Measurements from ENCODE around the gene STAT5B. TPM values are rescaled to one million over a fixed set of nuclear protein-coding genes. Genes with fewer than 3 reads are reported as not detected.

Gene STAT5B
- total RNA-seq, 1 donor from 2014 or later: 23.1 TPM

GRCh38 chr17:42185621-42185930, 90.6 kb downstream of the STAT5B start:
- H3K4me2 ChIP-seq (ENCODE audit: low read length): no peak overlapping the region
- H3K4me1 ChIP-seq (ENCODE audit: insufficient read depth, low read length): peaks cover 13% of the 10 kb centered on the region
- TF ChIP-seq CTCF (IDR thresholded peaks at IDR 0.05; ENCODE audit: insufficient read depth, low read depth, low read length) (no peak), EZH2 (IDR thresholded peaks at IDR 0.05; ENCODE audit: insufficient read depth, low read length) (no peak)
- no peak overlapping the region for H3K27ac ChIP-seq (ENCODE audit: low read depth, low read length)
- Mint-ChIP-seq H3K27ac (ENCODE audit: unreplicated experiment) (no peak overlapping the region), H3K4me3 (ENCODE audit: unreplicated experiment) (no peak overlapping the region), H3K36me3 (ENCODE audit: low read depth, unreplicated experiment) (no peaks in the 10 kb centered on the region), H3K9me3 (ENCODE audit: unreplicated experiment) (no peaks in the 10 kb centered on the region), H3K27me3 (ENCODE audit: low read depth, unreplicated experiment) (peaks cover 31% of the 10 kb centered on the region), H3K4me1 (ENCODE audit: low read depth, unreplicated experiment) (peaks cover 8% of the 10 kb centered on the region)
- FAIRE-seq: no peak
- H2AFZ ChIP-seq (ENCODE audit: low read depth, low read length): no peak overlapping the region
- peaks cover 4% of the 10 kb centered on the region for H4K20me1 ChIP-seq (ENCODE audit: insufficient read depth, low read length)
- H3K36me3 ChIP-seq (ENCODE audit: insufficient read depth, low read length): no peaks in the 10 kb centered on the region
- no peaks in the 10 kb centered on the region for H3K79me2 ChIP-seq (ENCODE audit: insufficient read depth, low read length)
- H3K9ac ChIP-seq (ENCODE audit: low read length): no peak overlapping the region
- peaks cover 17% of the 10 kb centered on the region for H3K27me3 ChIP-seq (ENCODE audit: insufficient read depth, low read length)
- H3K9me3 ChIP-seq (ENCODE audit: insufficient read depth, low read depth, low read length): no peaks in the 10 kb centered on the region
- DNase-seq (ENCODE audit: low read depth): no peak
- no peak overlapping the region for H3K4me3 ChIP-seq (ENCODE audit: insufficient read depth, low read depth, low read length)

DNA sequence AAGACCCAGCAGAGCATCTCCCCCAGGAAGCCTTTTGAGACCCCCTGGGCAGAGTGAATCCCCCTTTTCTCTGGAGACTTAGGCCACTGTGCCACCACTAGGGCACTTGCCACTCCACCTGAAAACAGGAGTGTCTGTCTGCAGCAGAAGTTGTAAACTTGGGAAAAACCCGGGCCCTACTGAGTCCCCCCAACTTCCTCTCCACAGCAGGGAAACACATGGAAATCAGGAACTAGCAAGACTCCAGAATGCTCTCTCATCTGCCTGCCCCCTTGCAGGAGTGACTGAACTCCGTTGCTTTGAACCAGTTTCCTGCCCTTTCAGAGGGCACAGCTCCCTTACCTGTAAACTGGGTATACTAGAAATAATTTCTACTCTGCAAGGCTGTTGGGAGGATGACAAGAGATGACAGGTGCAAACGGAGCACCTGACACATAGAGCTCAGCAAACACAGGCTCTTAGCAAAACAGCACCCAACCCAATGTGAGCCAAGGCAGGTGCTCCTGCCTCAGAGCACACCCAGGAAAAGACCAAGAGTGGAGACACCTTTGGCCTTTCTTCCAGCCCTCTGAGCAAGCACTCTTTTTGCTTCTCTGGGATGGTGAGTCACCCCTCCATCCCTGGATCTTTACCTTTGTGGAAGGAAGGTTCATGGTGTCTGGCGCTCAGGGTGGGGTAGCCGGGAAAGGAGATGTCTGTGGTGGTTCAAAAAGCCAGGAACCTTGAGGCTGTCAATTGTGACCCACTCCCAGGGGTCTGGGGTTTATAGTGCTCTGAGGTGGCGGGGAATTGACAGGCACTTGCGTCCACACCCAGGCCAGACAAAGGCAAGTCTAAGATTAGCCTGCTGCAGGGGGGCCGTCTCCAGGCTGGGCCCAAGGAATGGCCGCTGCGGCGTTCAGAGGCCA, 91.2 kb downstream of the STAT5B start, which contains the start of gene HCRT:
TSS of gene HCRT (minus strand) at position 740 of the 908 bp plus-strand sequence. CDS start at position 653, 87 bp downstream.
- Histone ChIP-seq H3K27ac (ENCODE audit: low read depth, low read length) (no peak within 1 kb of the TSS), H3K27me3 (ENCODE audit: insufficient read depth, low read length) (peaks cover 22% of the 10 kb centered on the region), H2AFZ (ENCODE audit: low read depth, low read length) (peak within 1 kb of the TSS; percentile 98), H3K4me1 (ENCODE audit: insufficient read depth, low read length) (peaks cover 13% of the 10 kb centered on the region), H3K4me2 (ENCODE audit: low read length) (peak within 1 kb of the TSS; percentile 99), H3K36me3 (ENCODE audit: insufficient read depth, low read length) (no peaks in the 10 kb centered on the region), H3K79me2 (ENCODE audit: insufficient read depth, low read length) (no peaks in the 10 kb centered on the region), H4K20me1 (ENCODE audit: insufficient read depth, low read length) (peaks cover 4% of the 10 kb centered on the region), H3K9ac (ENCODE audit: low read length) (no peak within 1 kb of the TSS), H3K9me3 (ENCODE audit: insufficient read depth, low read depth, low read length) (no peaks in the 10 kb centered on the region), H3K4me3 (ENCODE audit: insufficient read depth, low read depth, low read length) (peak within 1 kb of the TSS; percentile 70)
- FAIRE-seq (no peak), DNase-seq (ENCODE audit: low read depth) (no peak)
- Mint-ChIP-seq H3K4me3 (ENCODE audit: unreplicated experiment) (no peak within 1 kb of the TSS), H3K36me3 (ENCODE audit: low read depth, unreplicated experiment) (no peaks in the 10 kb centered on the region), H3K9me3 (ENCODE audit: unreplicated experiment) (no peaks in the 10 kb centered on the region), H3K27me3 (ENCODE audit: low read depth, unreplicated experiment) (peaks cover 34% of the 10 kb centered on the region), H3K27ac (ENCODE audit: unreplicated experiment) (no peak within 1 kb of the TSS), H3K4me1 (ENCODE audit: low read depth, unreplicated experiment) (peaks cover 8% of the 10 kb centered on the region)
- TF ChIP-seq EZH2 (IDR thresholded peaks at IDR 0.05; ENCODE audit: insufficient read depth, low read length): no peak
- no peak for TF ChIP-seq CTCF (IDR thresholded peaks at IDR 0.05; ENCODE audit: insufficient read depth, low read depth, low read length)

Measured in astrocyte (in vitro differentiated cells and primary cell).